Smooth muscle cell (in vitro differentiated cells): Measurements from ENCODE around the gene PARS2. TPM values are rescaled to one million over a fixed set of nuclear protein-coding genes. Genes with fewer than 3 reads are reported as not detected.

Experiments used
- DNase-seq: peaks from one replicate; lab custom pipeline; 2025; ENCODE audit not compliant: unreplicated experiment; lab: John Stamatoyannopoulos, UW
- H2AFZ ChIP-seq: fragments of 200-600 bp; sonication (generic); 2 replicates; pipeline ENCODE4 v1.6.0; 2016; ENCODE audit warnings: antibody characterized with exemption, low read depth, mild to moderate bottlenecking
- H3F3A ChIP-seq: fragments of 200-600 bp; sonication (generic); 2 replicates; pipeline ENCODE4 v1.6.0; 2017; ENCODE audit warnings: antibody characterized with exemption, low read depth
- H3K27ac ChIP-seq: fragments of 200-600 bp; sonication (generic); 2 replicates; pipeline ENCODE4 v1.5.1; 2016; ENCODE audit warnings: low read depth, mild to moderate bottlenecking
- H3K27me3 ChIP-seq: fragments of 200-600 bp; sonication (generic); 2 replicates; pipeline ENCODE4 v1.6.1; 2016; ENCODE audit warnings: low read depth, mild to moderate bottlenecking
- H3K36me3 ChIP-seq: fragments of 200-600 bp; sonication (generic); 2 replicates; pipeline ENCODE4 v1.5.1; 2016; ENCODE audit warnings: low read depth
- H3K4me1 ChIP-seq: fragments of 200-600 bp; sonication (generic); 2 replicates; pipeline ENCODE4 v1.5.1; 2016; ENCODE audit warnings: low read depth
- H3K4me2 ChIP-seq: fragments of 200-600 bp; sonication (generic); 2 replicates; pipeline ENCODE4 v1.6.0; 2016; ENCODE audit warnings: mild to moderate bottlenecking
- H3K4me3 ChIP-seq: fragments of 200-600 bp; sonication (generic); 2 replicates; pipeline ENCODE4 v1.5.1; 2016; ENCODE audit warnings: mild to moderate bottlenecking
- H3K79me2 ChIP-seq: fragments of 200-600 bp; sonication (generic); 2 replicates; pipeline ENCODE4 v1.6.0; 2016; ENCODE audit warnings: low read depth, mild to moderate bottlenecking
- H3K9ac ChIP-seq: fragments of 200-600 bp; sonication (generic); 2 replicates; pipeline ENCODE4 v1.6.0; 2016; ENCODE audit warnings: low read depth
- H3K9me3 ChIP-seq: fragments of 200-600 bp; sonication (generic); replicated peaks from 2 replicates; pipeline ENCODE4 v1.5.1; 2016; ENCODE audit warnings: low read depth
- H4K20me1 ChIP-seq: fragments of 200-600 bp; sonication (generic); 2 replicates; pipeline ENCODE4 v1.6.0; 2016; ENCODE audit warnings: low read depth
- CTCF ChIP-seq: fragments of 200-600 bp; sonication (generic); IDR thresholded peaks from 2 replicates; pipeline ENCODE4 v1.5.1; 2017; ENCODE audit warnings: borderline replicate concordance, mild to moderate bottlenecking, antibody characterized with exemption; ENCODE audit not compliant: insufficient read depth, poor library complexity, severe bottlenecking
- WGBS: methylation state at CpG from one replicate; pipeline ENCODE4 v1.1.7; 2016; ENCODE audit warnings: low lambda C conversion rate; 5-methylcytosine and 5-hydroxymethylcytosine counted together
- polyA plus RNA-seq: library from polyadenylated mRNA; unstranded; fragments of >200 nt; fragmentation: Nextera tagmentation; extraction: Ambion mirVana; gene quantifications from 2 replicates; pipeline ENCODE4 v1.2.1, GENCODE V29; 2016
- total RNA-seq: library from RNA; depleted of rRNA; stranded (reverse); fragments of >200 nt; gene quantifications from 2 replicates; pipeline ENCODE4 v1.2.3, GENCODE V29; 2014

PARS2 gene
- total and polyA plus RNA-seq, 2 experiments from 2014 or later = 1.7 to 5.7 TPM

GRCh38 chr1:54810153-54810942, 46.0 kb upstream of the PARS2 start:
- H3K4me2 ChIP-seq = no peak overlapping the region
- H3K4me1 ChIP-seq = no peaks in the 10 kb centered on the region
- no peaks in the 10 kb centered on the region for H3F3A ChIP-seq
- WGBS = 37% methylated on average over 13 of the region's 13 CpGs
- H3K4me3 ChIP-seq = no peak overlapping the region
- no peaks in the 10 kb centered on the region for H3K36me3 ChIP-seq
- no peaks in the 10 kb centered on the region for H4K20me1 ChIP-seq
- peak; percentile 90 for TF ChIP-seq CTCF
- DNase-seq = peak; percentile 19
- H3K27ac ChIP-seq = no peak overlapping the region
- no peaks in the 10 kb centered on the region for H3K79me2 ChIP-seq
- H2AFZ ChIP-seq = no peak overlapping the region
- no peaks in the 10 kb centered on the region for H3K27me3 ChIP-seq
- no peak overlapping the region for H3K9ac ChIP-seq
- H3K9me3 ChIP-seq = no peaks in the 10 kb centered on the region

- no peaks in the 10 kb centered on the region for H4K20me1 ChIP-seq
- H3K4me1 ChIP-seq = no peaks in the 10 kb centered on the region
- no peak overlapping the region for H3K27ac ChIP-seq
- no peak overlapping the region for H3K4me2 ChIP-seq
- H2AFZ ChIP-seq = no peak overlapping the region
- H3K9ac ChIP-seq = no peak overlapping the region
- no peak for DNase-seq
- H3K4me3 ChIP-seq = no peak overlapping the region
- H3K79me2 ChIP-seq = no peaks in the 10 kb centered on the region
- H3K27me3 ChIP-seq = no peaks in the 10 kb centered on the region
- H3K9me3 ChIP-seq = no peaks in the 10 kb centered on the region
- no peaks in the 10 kb centered on the region for H3F3A ChIP-seq
- no peak for TF ChIP-seq CTCF
- 68% methylated on average over 3 of the region's 3 CpGs for WGBS
- no peaks in the 10 kb centered on the region for H3K36me3 ChIP-seq
Measured at GRCh38 chr1:54809496-54810074, 45.3 kb upstream of the PARS2 start.

- 81% methylated on average over 12 of the region's 12 CpGs for WGBS
- Histone ChIP-seq H3K9me3 (no peaks in the 10 kb centered on the region), H3K27me3 (no peaks in the 10 kb centered on the region), H3K79me2 (no peaks in the 10 kb centered on the region), H3K27ac (no peak overlapping the region), H3F3A (no peaks in the 10 kb centered on the region), H3K4me3 (no peak overlapping the region), H3K4me2 (no peak overlapping the region), H3K4me1 (no peaks in the 10 kb centered on the region), H3K9ac (no peak overlapping the region), H3K36me3 (no peaks in the 10 kb centered on the region), H4K20me1 (no peaks in the 10 kb centered on the region), H2AFZ (no peak overlapping the region)
- DNase-seq = no peak
- peak; percentile 15 for TF ChIP-seq CTCF
Measured at GRCh38 chr1:54808443-54809207, 44.3 kb upstream of the PARS2 start.
